CD8-positive, alpha-beta memory T cell (primary cell): ENCODE results near the gene BICDL2. TPM values are rescaled to one million over a fixed set of nuclear protein-coding genes. Genes with fewer than 3 reads are reported as not detected.
"Not testable (repeated sequence)": the region's sequence is repeated elsewhere in the genome, so short reads cannot be mapped to it uniquely, and the experiment has no call there.

Source experiments
- CTCF ChIA-PET: fragments of 350-600 bp; sonication (Branson Sonifier 250); formaldehyde crosslinking; loops from one replicate; lab custom pipeline; 2021; ENCODE audit warnings: antibody characterized with exemption; lab: Charles Lee
- POLR2A ChIA-PET: fragments of 350-600 bp; sonication (Branson Sonifier 250); formaldehyde crosslinking; loops from one replicate; lab custom pipeline; 2021; ENCODE audit warnings: antibody characterized with exemption; lab: Charles Lee
- DNase-seq, 5 donors: peaks; one replicate each; pipeline versions ENCODE4 v3.0.0 to v3.0.0-alpha.2; 2020 to 2022; ENCODE audit warnings: mixed read lengths in 1 of 5
- H3K27ac ChIP-seq: one replicate; pipeline ENCODE4 v1.7.0; 2013; ENCODE audit warnings: low read depth, mild to moderate bottlenecking, low read length, moderate library complexity
- H3K27me3 ChIP-seq: 2 replicates; pipeline ENCODE4 v1.7.0; 2013; ENCODE audit warnings: low read length, mild to moderate bottlenecking; ENCODE audit not compliant: insufficient read depth, poor library complexity, severe bottlenecking
- H3K36me3 ChIP-seq: 2 replicates; pipeline ENCODE4 v1.7.0; 2013; ENCODE audit warnings: mild to moderate bottlenecking, low read length, moderate library complexity; ENCODE audit not compliant: insufficient read depth
- H3K4me1 ChIP-seq: 2 replicates; pipeline ENCODE4 v1.7.0; 2013; ENCODE audit warnings: mild to moderate bottlenecking, low read length, moderate library complexity; ENCODE audit not compliant: insufficient read depth
- H3K4me3 ChIP-seq: 2 replicates; pipeline ENCODE4 v1.7.0; 2013; ENCODE audit warnings: mild to moderate bottlenecking, low read length
- H3K9me3 ChIP-seq: 2 replicates; pipeline ENCODE4 v1.7.0; 2013; ENCODE audit warnings: mild to moderate bottlenecking, low read length
- H3K27ac Mint-ChIP-seq, 8 donors: one replicate each; pipeline ENCODE4 v1.8.0; 2020 to 2021; ENCODE audit warnings: mixed read lengths in 8 of 8, mild to moderate bottlenecking in 6 of 8, inconsistent platforms in 3 of 8, moderate library complexity in 3 of 8
- H3K27me3 Mint-ChIP-seq, 2 donors: one replicate each; pipeline ENCODE4 v1.8.0; 2020 to 2021; ENCODE audit warnings: mixed read lengths in 2 of 2, mild to moderate bottlenecking in 1 of 2, moderate library complexity in 1 of 2
- H3K36me3 Mint-ChIP-seq, 3 donors: one replicate each; pipeline ENCODE4 v1.8.0; 2020 to 2021; ENCODE audit warnings: mixed read lengths in 3 of 3, inconsistent platforms in 1 of 3, mild to moderate bottlenecking in 1 of 3
- H3K4me1 Mint-ChIP-seq, 3 donors: one replicate each; pipeline ENCODE4 v1.8.0; 2020 to 2021; ENCODE audit warnings: mixed read lengths in 3 of 3, inconsistent platforms in 1 of 3, mild to moderate bottlenecking in 1 of 3
- H3K4me3 Mint-ChIP-seq, 7 donors: one replicate each; pipeline ENCODE4 v1.8.0; 2020 to 2021; ENCODE audit warnings: mixed read lengths in 7 of 7, mild to moderate bottlenecking in 6 of 7, moderate library complexity in 4 of 7, inconsistent platforms in 2 of 7
- H3K9me3 Mint-ChIP-seq, 5 donors: one replicate each; pipeline ENCODE4 v1.8.0; 2020 to 2022; ENCODE audit warnings: mixed read lengths in 5 of 5, mild to moderate bottlenecking in 3 of 5, moderate library complexity in 2 of 5, inconsistent platforms in 1 of 5
- polyA plus RNA-seq: library from polyadenylated mRNA; unstranded; fragments of 300-500 nt; fragmentation: Illumina TruSeq; gene quantifications from one replicate; pipeline ENCODE4 v1.2.3, GENCODE V29; 2021
- total RNA-seq, 2 experiments: library from RNA; stranded (reverse); gene quantifications; one replicate each; pipeline ENCODE4 v1.2.3, GENCODE V29; 2021

The BICDL2 gene
- total and polyA plus RNA-seq, 3 experiments from 2014 or later: not detected

GRCh38 chr16:3071655-3072054 lies 34.9 kb upstream of the BICDL2 start:
- peaks cover 19% of the 10 kb centered on the region for H3K36me3 ChIP-seq
- no peak for DNase-seq
- H3K4me3 ChIP-seq: no peak overlapping the region
- H3K27me3 ChIP-seq: no peaks in the 10 kb centered on the region
- peaks cover 89% of the 10 kb centered on the region for H3K4me1 ChIP-seq
- no peak overlapping the region for H3K27ac ChIP-seq
- H3K4me3 Mint-ChIP-seq: peak overlapping the region; percentile 57 to 78 (median 65)
- H3K9me3 Mint-ChIP-seq: no peaks in the 10 kb centered on the region
- H3K4me1 Mint-ChIP-seq: peaks cover 78 to 90% (median 89%) of the 10 kb centered on the region in 3 donors
- H3K9me3 ChIP-seq: no peaks in the 10 kb centered on the region
- ChIA-PET POLR2A (interaction anchor here (0.7 to 1.1 kb wide), 2 partner anchors 87 to 100 kb away, joined by 3 read pairs; no protein-coding TSS in a partner anchor), CTCF (interaction anchor here (2.5 to 2.8 kb wide), 2 partner anchors 12 to 24 kb away, joined by 8 to 12 read pairs; no protein-coding TSS in a partner anchor)
- H3K36me3 Mint-ChIP-seq: peaks cover 16 to 36% (median 25%) of the 10 kb centered on the region in 3 donors
- no peaks in the 10 kb centered on the region for H3K27me3 Mint-ChIP-seq
- peak overlapping the region; percentile 70 to 95 (median 90) for H3K27ac Mint-ChIP-seq

GRCh38 chr16:3070608-3071111 lies 33.9 kb upstream of the BICDL2 start:
- Mint-ChIP-seq H3K4me3 (peak overlapping the region in 4 of 7 donors; percentile 67 to 84 (median 78)), H3K36me3 (peaks cover 17 to 46% (median 27%) of the 10 kb centered on the region in 3 donors), H3K27me3 (no peaks in the 10 kb centered on the region), H3K9me3 (peaks cover 0 to 1% (median 0%) of the 10 kb centered on the region in 5 donors), H3K4me1 (peaks cover 70 to 81% (median 79%) of the 10 kb centered on the region in 3 donors), H3K27ac (peak overlapping the region in 7 of 8 donors; percentile 75 to 94 (median 88))
- H3K9me3 ChIP-seq: no peaks in the 10 kb centered on the region
- ChIA-PET CTCF (interaction anchor here (0.9 to 10.5 kb wide), 5 partner anchors 11 to 57 kb away, joined by 4 to 99 read pairs (median 8); no protein-coding TSS in a partner anchor), POLR2A (interaction anchor here (0.6 to 1.1 kb wide), 2 partner anchors 88 to 163 kb away, joined by 3 read pairs; no protein-coding TSS in a partner anchor)
- no peak overlapping the region for H3K27ac ChIP-seq
- H3K27me3 ChIP-seq: no peaks in the 10 kb centered on the region
- DNase-seq: no peak
- peaks cover 19% of the 10 kb centered on the region for H3K36me3 ChIP-seq
- H3K4me3 ChIP-seq: no peak overlapping the region
- H3K4me1 ChIP-seq: peaks cover 79% of the 10 kb centered on the region

- Mint-ChIP-seq H3K4me1 (peaks cover 66 to 82% (median 79%) of the 10 kb centered on the region in 3 donors), H3K36me3 (peaks cover 18 to 50% (median 30%) of the 10 kb centered on the region in 3 donors), H3K4me3 (peak overlapping the region; percentile 2 to 84 (median 73)), H3K27ac (peak overlapping the region in 7 of 8 donors; percentile 39 to 94 (median 88))
- Histone ChIP-seq H3K36me3 (peaks cover 19% of the 10 kb centered on the region), H3K4me1 (peaks cover 76% of the 10 kb centered on the region)
- DNase-seq, H3K4me3 ChIP-seq, H3K9me3 Mint-ChIP-seq, H3K27me3 ChIP-seq, H3K27ac ChIP-seq, POLR2A ChIA-PET, H3K9me3 ChIP-seq, H3K27me3 Mint-ChIP-seq: not testable (repeated sequence)
- CTCF ChIA-PET: interaction anchor here (1.2 to 10.5 kb wide), 7 partner anchors 9 to 58 kb away, joined by 3 to 99 read pairs (median 7); no protein-coding TSS in a partner anchor
These were observed 32.4 kb upstream of the BICDL2 start for GRCh38 chr16:3069146-3069545.

- no peak for DNase-seq
- Mint-ChIP-seq H3K4me3 (peak overlapping the region; percentile 98 to 100 (median 100)), H3K36me3 (peaks cover 18 to 50% (median 30%) of the 10 kb centered on the region in 3 donors), H3K27ac (peak overlapping the region; percentile 92 to 99 (median 96)), H3K9me3 (peaks cover 0 to 2% (median 0%) of the 10 kb centered on the region in 5 donors), H3K4me1 (peaks cover 65 to 82% (median 79%) of the 10 kb centered on the region in 3 donors), H3K27me3 (no peaks in the 10 kb centered on the region)
- Histone ChIP-seq H3K4me1 (peaks cover 73% of the 10 kb centered on the region), H3K27me3 (no peaks in the 10 kb centered on the region), H3K4me3 (peak overlapping the region; percentile 92), H3K9me3 (no peaks in the 10 kb centered on the region), H3K36me3 (peaks cover 19% of the 10 kb centered on the region), H3K27ac (peak overlapping the region; percentile 16)
- ChIA-PET CTCF (interaction anchor here (1.2 to 10.5 kb wide), 5 partner anchors 9 to 59 kb away, joined by 3 to 99 read pairs (median 7); no protein-coding TSS in a partner anchor), POLR2A (interaction anchor here (5.2 kb wide), 1 partner anchor 8 kb away, joined by 53 read pairs; no protein-coding TSS in a partner anchor)
These were observed 31.7 kb upstream of the BICDL2 start for GRCh38 chr16:3068487-3068886.

GRCh38 chr16:3066440-3066748 lies 29.6 kb upstream of the BICDL2 start:
- CTCF ChIA-PET: interaction anchor here (0.7 to 10.5 kb wide), 6 partner anchors 11 to 66 kb away, joined by 3 to 99 read pairs (median 8); no protein-coding TSS in a partner anchor

GRCh38 chr16:3065742-3066439 lies 29.1 kb upstream of the BICDL2 start:
- no peaks in the 10 kb centered on the region for H3K27me3 Mint-ChIP-seq
- H3K4me3 ChIP-seq: peak overlapping the region; percentile 92
- no peaks in the 10 kb centered on the region for H3K27me3 ChIP-seq
- H3K9me3 Mint-ChIP-seq: peaks cover 0 to 2% (median 0%) of the 10 kb centered on the region in 5 donors
- H3K27ac ChIP-seq: peak overlapping the region; percentile 81
- POLR2A ChIA-PET: interaction anchor here (1.0 to 5.2 kb wide), 9 partner anchors 11 to 93 kb away, joined by 3 to 53 read pairs (median 5); partner anchors contain the start of gene ZSCAN10
- CTCF ChIA-PET: interaction anchor here (0.6 to 10.5 kb wide), 14 partner anchors 11 to 97 kb away, joined by 3 to 99 read pairs (median 4); partner anchors contain the start of gene ZSCAN10
- H3K36me3 ChIP-seq: peaks cover 19% of the 10 kb centered on the region
- H3K4me3 Mint-ChIP-seq: peak overlapping the region; percentile 98 to 100 (median 100)
- H3K36me3 Mint-ChIP-seq: peaks cover 18 to 49% (median 30%) of the 10 kb centered on the region in 3 donors
- H3K9me3 ChIP-seq: no peaks in the 10 kb centered on the region
- H3K4me1 Mint-ChIP-seq: peaks cover 52 to 75% (median 68%) of the 10 kb centered on the region in 3 donors
- H3K4me1 ChIP-seq: peaks cover 56% of the 10 kb centered on the region
- peak in 1 of 5 donors; percentile 52 for DNase-seq
- H3K27ac Mint-ChIP-seq: peak overlapping the region; percentile 88 to 99 (median 96)

More at GRCh38 chr16:3066440-3066748, 29.6 kb upstream of the BICDL2 start:
- H3K27me3 ChIP-seq: no peaks in the 10 kb centered on the region
- peak overlapping the region; percentile 92 for H3K4me3 ChIP-seq
- peaks cover 61% of the 10 kb centered on the region for H3K4me1 ChIP-seq
- Mint-ChIP-seq H3K4me3 (peak overlapping the region; percentile 98 to 100 (median 100)), H3K4me1 (peaks cover 57 to 80% (median 73%) of the 10 kb centered on the region in 3 donors), H3K27me3 (no peaks in the 10 kb centered on the region), H3K9me3 (peaks cover 0 to 2% (median 0%) of the 10 kb centered on the region in 5 donors), H3K36me3 (peaks cover 18 to 50% (median 30%) of the 10 kb centered on the region in 3 donors), H3K27ac (peak overlapping the region; percentile 88 to 99 (median 96))
- POLR2A ChIA-PET: interaction anchor here (1.0 to 5.2 kb wide), 7 partner anchors 10 to 92 kb away, joined by 3 to 53 read pairs (median 4); partner anchors contain the start of gene ZSCAN10
- peak overlapping the region; percentile 81 for H3K27ac ChIP-seq
- H3K9me3 ChIP-seq: no peaks in the 10 kb centered on the region
- H3K36me3 ChIP-seq: peaks cover 19% of the 10 kb centered on the region
- DNase-seq: no peak

- H3K4me3 ChIP-seq: peak within 1 kb of the TSS; percentile 92
- peak within 1 kb of the TSS; percentile 81 for H3K27ac ChIP-seq
- peaks cover 17 to 46% (median 28%) of the 10 kb centered on the region in 3 donors for H3K36me3 Mint-ChIP-seq
- H3K36me3 ChIP-seq: peaks cover 19% of the 10 kb centered on the region
- DNase-seq: peak; percentile 44 to 74 (median 65)
- no peaks in the 10 kb centered on the region for H3K9me3 ChIP-seq
- H3K4me1 Mint-ChIP-seq: peaks cover 49 to 74% (median 68%) of the 10 kb centered on the region in 3 donors
- peaks cover 0 to 2% (median 0%) of the 10 kb centered on the region in 5 donors for H3K9me3 Mint-ChIP-seq
- H3K4me3 Mint-ChIP-seq: peak within 1 kb of the TSS; percentile 98 to 100 (median 100)
- H3K27me3 Mint-ChIP-seq: no peaks in the 10 kb centered on the region
- H3K4me1 ChIP-seq: peaks cover 54% of the 10 kb centered on the region
- POLR2A ChIA-PET: interaction anchor here (0.9 to 5.2 kb wide), 8 partner anchors 11 to 93 kb away, joined by 3 to 53 read pairs (median 6); partner anchors contain the start of gene ZSCAN10
- peak within 1 kb of the TSS; percentile 88 to 99 (median 96) for H3K27ac Mint-ChIP-seq
- no peaks in the 10 kb centered on the region for H3K27me3 ChIP-seq
- CTCF ChIA-PET: interaction anchor here (0.6 to 10.5 kb wide), 13 partner anchors 9 to 98 kb away, joined by 3 to 99 read pairs (median 5); partner anchors contain the start of gene ZSCAN10
These were observed 28.5 kb upstream of the BICDL2 start, which contains the start of gene IL32 for GRCh38 chr16:3065069-3065741. TSS of gene IL32 (plus strand) at chr16:3065640. CDS start at chr16:3065812, 172 bp downstream.
